ENCODE data around the gene SHH.
A peak's percentile ranks its signal among the peaks of the same experiment; 100 is the strongest.

Gene SHH

DNA sequence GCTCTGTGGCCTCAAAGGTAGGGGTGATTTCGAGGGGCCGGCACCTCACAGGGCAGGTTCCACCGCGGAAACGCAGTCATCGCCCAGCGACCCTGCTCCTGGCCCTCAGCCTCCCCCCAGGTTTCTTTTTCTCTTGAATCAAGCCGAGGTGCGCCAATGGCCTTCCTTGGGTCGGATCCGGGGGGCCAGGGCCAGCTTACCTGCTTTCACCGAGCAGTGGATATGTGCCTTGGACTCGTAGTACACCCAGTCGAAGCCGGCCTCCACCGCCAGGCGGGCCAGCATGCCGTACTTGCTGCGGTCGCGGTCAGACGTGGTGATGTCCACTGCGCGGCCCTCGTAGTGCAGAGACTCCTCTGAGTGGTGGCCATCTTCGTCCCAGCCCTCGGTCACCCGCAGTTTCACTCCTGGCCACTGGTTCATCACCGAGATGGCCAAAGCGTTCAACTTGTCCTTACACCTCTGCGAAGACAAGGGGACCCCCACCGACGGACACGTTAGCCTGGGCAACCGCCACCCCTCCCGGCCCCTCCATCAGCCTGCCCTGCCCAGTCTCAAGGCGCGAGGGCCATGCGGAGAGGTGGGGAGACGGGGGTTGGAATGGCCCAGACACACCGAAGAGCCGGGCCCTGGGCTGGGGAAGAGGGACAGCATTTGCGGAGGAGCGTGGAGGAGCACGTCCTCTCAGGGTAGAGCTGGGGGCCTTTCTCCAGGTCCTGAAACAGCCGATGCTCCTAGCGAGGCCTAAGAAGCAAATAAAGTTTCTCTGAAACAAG is 6.0 kb downstream of the SHH start:
- DNase-seq (ENCODE audit: low read depth, low spot score) = no peak

DNA sequence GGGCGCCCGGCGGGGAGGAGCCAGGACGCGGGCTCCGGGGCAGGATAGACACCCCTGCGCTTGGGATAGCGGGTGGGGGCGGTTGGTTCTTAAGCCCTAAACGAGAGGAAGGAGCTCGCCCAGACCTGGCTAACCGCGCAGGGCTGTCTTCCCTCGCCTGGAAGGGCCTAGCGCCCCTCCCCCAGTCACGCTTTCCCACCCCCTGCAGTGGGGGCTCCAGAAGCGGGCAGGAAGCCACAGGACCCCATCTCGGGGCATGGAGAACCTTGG is 6.5 kb downstream of the SHH start:
- DNase-seq (ENCODE audit: low read depth, low spot score) = no peak

DNA sequence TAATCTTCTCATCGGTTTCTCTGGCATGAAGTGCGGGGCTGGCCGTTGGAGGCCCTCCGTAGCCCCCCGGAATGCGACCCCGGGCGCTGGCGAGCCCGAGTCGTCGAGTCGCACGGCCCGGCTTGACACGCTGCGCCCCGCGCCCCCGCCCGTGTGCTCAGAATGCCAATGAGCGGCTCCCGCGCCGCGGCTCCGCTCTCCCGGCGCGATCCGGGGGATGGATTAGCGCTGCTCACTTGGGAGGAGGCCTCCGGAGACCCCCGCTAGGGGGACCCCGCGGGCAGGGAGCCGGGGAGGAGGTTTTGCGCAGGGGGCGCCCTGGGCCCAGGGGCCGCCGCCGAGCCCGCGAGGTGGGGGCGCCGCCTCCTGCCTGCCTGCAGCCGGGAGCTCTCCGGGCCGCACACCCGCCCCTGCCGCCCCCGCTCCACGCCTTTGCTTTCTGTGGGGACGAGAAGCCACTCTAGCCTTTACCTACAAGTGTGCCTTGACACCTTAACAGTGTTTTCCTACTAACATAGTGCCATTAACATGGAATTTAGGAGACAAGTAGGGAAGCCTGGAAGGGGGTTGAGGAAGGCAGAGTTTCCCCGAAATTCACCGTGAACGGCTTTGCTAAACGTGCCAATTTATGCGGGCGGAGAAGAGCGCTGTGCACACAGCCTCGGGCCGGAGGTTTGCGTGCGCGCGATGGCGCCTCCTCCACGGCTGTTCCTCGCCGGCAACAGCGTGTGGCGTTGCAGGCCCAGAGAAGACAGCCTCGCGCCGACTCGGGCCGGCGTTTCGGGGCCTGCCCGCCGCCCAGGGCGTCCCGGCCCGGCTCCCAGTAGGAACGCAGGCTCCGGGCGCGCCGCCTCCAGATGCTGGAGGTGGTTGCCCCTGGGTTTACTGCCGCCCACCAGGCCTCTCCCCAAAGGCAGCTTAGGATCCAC is 7.1 kb downstream of the SHH start:
- peak; percentile 88 for DNase-seq (ENCODE audit: low read depth, low spot score)

DNA sequence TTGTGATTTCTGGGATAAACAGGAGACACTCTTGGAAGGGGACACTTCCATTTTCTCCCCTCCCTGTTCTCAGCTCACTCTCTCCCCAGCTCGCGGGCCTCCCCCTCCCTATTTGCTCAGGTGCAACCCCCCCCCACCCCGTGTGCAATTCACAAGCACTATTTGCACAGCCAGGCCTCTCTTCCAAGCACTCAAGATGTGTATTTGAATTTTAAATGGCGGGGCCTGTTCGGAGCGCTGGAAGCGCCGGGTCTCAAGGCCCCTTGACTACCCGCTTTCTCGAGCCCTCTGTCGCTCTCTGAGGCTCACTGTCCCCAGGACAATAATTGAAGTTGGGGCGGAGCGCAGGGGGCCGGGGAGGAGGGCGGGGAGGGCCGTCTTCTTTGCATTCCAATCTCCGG is 7.8 kb downstream of the SHH start:
- no peak for DNase-seq (ENCODE audit: low read depth, low spot score)

DNA sequence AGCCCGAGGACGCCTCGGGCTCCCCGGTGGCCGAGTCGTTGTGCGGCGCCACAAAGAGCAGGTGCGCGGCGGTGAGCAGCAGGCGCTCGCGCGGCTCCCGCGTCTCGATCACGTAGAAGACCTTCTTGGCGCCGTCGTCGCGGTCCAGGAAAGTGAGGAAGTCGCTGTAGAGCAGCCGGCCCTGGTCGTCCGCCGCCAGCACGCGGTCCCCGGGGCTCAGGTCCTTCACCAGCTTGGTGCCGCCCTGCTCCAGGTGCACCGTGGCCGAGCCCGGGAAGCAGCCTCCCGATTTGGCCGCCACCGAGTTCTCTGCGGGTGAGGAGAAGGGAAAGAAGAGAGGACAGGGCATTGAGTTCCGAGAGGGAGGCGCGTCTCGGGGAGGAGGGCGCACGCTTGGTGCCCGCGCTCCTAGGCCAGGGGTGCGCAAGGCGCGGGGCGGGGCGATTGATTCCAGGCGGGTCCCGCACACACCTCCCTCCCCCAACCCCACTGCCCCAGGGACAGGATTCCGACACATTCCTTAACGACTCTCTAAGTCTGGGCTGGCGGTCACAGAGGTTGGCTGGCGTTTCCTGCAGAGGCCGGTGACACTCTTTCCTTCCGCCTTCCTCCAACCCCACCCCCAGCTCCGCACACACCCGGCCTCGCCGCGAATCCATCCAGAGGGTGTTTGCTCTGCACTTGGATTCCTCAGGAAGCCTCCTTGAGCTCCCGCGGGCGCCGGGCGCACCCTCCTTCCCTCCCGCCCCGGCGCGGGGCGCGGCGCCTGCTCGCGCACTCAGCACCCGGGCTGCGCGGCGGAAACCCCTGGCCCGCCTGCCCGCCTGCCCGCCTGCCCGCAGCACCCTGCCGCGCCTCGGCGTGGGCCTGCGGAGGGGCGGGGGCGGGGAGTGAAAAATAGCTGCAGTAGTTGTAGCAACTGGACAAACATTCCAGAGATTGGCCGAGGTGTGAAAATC is 8.6 kb downstream of the SHH start:
- peak; percentile 41 for DNase-seq (ENCODE audit: low read depth, low spot score)

DNA sequence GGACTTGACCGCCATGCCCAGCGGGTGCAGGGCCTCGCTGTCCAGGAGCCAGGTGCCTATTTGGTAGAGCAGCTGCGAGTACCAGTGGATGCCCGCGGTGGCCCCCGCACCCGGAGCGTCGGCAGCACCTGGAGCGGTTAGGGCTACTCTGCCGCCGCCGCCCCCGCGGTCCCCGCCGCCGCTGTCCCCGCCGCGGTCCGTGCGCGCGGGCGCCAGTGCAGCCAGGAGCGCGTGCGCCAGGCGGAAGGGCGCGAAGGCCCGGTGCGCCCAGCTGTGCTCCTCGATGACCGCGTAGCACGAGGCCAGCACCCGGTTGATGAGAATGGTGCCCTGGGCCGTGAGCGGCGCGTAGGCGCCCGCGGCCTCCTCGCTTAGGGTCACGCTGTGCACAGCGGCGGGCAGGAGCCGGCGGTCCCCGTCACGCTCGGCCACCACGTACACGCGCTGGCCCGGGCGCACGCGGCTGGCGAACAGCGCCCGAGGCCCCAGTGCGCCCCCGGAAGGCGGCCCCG is 9.3 kb downstream of the SHH start:
- DNase-seq (ENCODE audit: low read depth, low spot score) = no peak

DNA sequence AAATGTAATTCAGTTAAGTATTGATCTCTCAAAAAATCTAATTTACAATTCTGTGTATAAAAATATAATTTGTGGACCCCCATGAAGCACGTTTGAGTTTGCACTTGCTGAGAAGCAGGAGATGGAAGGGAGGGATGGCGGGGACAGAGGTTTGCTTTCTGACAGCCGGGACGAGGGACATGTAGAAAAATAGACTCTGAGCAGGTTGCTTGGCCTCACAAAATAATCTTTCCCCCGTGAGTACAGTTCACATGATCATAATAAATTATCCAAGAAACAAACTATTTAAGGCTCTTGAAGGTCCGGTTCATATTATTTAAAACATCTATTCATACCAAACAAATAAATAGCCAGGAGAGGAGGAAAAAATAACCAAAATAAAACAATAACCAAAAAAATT is 10.0 kb downstream of the SHH start:
- no peak for DNase-seq (ENCODE audit: low read depth, low spot score)

DNA sequence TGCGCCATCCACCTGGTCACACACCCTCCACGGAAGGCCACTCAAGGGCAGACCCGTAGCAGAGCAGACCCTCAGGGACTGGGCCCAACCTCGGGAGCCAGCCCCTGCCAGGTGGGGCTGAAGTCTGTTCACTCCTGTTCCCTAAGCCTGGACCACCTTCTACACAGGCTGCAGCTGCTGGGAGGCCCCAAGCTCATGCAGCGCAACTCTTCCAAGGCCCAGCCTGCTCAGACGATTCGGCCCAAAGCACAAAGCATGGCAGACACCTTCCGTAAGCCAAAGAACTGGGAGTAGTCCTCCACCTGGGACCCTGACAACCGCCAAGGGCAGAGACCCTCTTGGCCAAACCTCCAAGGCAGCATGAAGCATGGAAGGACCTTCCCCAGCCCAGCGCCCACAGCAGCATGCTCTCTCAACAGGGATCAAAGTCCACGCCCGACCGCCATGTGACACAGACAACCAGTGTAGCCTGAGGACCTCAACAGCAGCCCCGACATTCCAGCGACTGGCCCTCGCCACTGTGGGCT is 11.5 kb downstream of the SHH start:
- no peak for DNase-seq (ENCODE audit: low read depth, low spot score)

DNA sequence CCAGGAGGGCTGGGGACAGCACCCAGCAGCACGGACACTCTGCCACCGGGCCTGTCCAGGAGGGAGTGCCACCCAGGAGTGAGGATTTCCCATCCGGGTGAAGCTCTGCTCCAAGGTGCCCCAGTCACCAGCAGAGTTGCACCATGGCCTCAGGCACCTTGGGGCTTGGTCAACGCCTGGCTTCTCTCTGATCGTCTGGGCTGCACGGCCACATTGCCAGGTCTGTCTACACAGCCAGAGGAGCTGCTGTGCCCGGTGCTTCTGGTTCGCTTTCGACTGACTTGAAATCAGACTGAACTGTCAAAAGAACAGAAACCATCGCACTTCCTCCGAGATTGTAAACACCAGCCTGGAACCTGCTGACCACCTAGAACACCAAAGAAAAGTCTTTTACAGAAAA is 12.0 kb downstream of the SHH start:
- no peak for DNase-seq (ENCODE audit: low read depth, low spot score)

DNA sequence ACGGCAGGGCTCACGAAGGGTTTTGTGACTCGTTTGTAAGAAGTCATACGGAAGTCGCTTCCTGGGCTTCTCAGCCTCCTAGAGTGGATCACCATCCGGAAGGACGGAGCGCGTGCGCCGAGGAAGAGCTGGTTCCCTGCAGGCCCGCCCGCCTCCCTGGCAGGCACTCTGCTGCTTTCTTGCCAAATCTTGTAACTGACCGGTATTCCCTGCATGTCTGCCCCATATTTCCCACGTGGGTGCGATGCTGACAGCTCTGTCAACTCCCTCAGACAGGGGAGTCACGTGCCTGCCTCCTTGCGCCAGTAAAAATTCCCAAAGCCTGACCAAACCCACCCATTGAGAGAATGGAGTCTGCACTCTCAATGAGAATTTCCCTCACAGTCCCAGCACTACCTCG is 12.7 kb downstream of the SHH start:
- no peak for DNase-seq (ENCODE audit: low read depth, low spot score)

DNA sequence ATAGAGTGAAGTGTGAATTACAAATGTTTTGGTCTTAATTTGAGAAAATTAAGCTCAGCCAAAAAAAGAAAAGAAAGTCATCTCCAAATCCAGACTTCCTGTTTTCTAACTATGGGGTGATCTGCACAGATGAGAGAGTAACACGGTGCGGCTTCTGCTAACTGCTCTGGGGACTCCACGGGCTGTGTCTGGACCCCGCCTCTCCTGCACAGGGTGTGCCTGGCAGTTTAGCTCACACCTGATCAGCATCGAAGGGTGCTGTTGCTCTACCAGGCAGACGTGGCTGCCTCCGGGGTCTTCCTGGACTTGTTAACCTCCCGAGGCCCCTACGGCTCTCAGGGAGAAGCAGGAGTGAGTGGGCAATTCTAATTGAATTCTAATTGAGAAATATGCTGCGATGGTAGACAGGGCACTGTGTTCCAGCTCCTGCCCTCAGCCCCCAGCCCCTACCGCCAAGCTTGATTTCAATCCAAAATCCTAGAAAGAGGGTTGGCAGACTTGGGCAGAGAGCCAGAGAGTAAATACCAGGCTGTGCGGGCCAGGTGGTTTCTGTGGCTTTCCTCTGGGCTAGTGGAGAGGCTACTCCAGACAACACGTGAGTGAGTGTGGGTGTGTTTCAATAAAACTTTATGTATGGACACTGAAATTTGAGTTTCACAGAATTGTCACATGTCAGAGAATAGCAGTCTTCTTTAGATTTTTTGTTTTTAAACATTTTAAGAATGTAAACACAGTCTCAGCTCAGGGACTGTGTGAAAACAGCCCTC is 13.4 kb downstream of the SHH start:
- no peak for DNase-seq (ENCODE audit: low read depth, low spot score)

DNA sequence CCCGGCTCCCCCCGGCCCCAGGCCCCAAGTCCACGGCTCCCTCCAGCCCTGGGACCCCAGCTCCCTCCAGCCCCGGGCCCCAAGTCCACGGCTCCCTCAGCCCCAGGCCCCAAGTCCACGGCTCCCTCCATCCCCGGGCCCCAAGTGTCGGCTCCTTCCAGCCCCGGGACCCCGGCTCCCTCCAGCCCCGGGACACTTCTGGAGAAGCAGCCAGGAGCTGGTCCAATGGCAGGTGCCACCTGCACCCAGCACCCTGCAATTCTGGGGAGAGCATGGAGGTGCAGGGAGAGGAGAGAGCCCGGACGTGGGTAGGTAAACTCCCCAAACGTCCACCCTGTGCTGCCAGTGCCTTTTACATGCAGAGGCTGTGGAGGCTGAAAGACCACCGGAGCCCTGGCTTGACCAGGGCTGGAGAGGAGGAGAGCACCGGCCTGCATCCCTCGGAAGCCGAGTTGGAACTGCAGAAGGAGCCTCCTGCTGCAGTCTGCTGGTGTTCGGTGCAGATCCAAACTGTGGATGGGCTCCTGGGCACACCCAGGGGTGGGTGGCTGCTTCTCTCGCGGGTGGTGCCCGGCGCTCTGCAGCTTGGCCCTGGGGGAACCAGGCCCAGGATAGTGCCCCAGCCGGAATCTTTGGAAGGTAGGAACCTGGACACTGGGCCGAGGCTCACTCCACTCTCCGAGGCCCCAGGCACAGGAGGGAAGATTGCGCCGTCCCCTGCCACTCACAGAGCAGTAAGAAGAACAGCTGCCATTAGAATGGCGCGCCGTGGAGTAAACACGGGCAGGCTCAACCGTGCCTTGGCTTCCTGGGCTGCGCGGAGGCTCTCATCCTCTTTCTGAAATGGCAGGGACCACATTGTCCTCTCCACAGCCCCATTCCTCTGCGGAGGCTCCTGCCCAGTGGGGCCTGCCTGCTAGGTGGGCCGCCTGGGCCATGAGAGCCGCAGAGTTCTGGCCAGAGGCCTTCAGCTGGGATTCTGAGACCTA is 14.7 kb downstream of the SHH start:
- DNase-seq (ENCODE audit: low read depth, low spot score) = no peak

DNA sequence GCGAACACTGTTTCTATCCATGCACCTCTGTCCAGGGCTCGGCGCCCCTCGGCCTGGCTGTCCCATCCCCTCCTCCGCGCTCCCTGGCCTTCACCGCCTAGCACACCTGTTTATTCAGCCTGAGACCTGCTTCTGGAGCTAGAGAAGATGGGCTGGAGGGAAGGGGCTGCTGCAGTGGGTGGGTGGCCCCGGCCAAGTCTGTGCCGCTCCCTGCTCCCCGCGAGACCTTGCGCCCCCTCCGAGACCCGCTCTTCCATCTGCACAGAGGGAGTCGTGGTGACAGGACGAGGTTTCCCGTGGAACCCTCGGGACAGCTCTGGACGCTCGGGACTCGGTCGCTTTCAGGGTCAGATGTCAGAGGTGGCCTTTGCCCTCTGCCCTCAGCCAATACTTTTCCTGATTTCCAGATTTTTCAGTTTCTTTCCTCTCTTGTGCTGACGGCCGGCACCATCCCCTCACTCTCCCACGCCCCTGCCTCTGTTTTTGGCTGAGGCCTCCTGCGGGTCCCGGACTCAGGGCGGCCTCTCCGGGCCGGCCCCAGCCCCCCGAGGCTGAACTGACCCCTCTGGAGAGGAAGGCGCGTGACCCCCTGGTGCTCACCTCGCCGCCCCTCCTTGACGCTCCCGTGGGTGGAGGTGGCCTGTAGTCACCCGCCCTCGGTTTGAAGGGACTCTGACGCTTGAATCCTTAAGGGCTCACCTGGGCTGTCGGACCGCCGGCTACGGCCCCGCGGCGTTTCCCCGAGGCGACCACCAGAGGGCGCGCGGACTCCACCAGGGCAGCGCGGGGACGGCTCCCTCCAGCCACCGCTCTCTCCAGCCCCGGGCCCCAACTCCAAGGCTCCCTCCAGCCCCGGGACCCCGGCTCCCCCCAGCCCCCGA is 15.6 kb downstream of the SHH start:
- peak; percentile 74 for DNase-seq (ENCODE audit: low read depth, low spot score)

DNA sequence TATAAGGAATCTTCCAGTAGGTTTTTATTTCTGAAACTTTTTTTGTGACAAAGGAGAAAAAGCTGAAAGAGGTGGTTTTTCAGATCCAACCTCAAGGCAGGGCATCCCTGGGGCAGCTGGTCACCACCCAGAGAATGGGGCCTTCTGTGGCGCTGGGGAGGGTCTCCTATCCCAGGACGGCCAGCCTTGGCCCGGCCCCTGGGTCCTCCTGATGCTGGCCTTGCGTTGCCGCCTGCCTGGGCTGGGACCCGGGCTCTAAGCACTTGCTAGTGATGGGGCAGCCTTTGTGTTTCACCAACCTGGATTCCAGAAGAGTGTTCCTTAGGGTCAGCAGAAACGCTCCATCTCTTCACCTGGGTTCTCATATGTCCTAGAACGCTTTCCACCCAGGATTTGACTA is 16.3 kb downstream of the SHH start:
- no peak for DNase-seq (ENCODE audit: low read depth, low spot score)

DNA sequence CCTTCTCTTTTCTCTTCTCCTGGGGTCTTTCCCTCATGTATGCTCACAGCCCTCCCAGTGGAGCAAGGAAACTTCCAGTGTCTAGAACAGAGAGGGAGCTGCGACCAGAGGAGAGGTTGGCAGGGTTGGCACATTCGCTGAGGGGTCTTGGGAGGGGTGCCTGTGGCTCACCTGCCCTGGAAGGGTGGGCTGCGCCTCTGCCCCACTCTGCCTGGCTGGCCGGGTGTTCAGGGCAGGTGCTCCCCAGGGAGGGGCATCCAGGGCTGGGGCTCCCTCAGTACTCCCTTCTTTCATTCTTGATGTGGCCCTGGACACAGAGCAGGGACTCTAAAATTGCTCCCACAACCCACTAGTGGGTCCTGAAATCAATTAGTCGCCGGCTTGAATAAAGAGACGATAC is 16.9 kb downstream of the SHH start:
- no peak for DNase-seq (ENCODE audit: low read depth, low spot score)

DNA sequence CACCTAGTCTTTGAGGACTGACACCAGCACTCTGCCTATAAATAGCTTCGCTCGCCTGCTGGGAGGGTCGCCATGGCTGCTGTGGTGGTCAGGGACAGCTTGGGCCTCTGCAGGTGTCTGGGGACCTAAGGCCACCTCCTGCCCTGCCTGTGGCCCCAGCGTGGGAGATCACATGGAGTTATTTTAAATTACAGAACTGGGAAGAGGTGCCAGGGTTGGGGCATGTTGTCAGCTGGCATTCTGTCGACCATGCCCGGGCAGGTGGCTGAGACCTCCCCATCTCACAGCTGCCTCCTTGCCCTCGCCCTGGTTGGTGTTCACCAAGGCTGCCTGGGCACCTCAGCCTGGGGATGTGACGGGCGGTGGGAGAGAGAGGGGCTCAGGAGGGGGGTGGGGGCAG is 18.1 kb downstream of the SHH start:
- no peak for DNase-seq (ENCODE audit: low read depth, low spot score)

DNA sequence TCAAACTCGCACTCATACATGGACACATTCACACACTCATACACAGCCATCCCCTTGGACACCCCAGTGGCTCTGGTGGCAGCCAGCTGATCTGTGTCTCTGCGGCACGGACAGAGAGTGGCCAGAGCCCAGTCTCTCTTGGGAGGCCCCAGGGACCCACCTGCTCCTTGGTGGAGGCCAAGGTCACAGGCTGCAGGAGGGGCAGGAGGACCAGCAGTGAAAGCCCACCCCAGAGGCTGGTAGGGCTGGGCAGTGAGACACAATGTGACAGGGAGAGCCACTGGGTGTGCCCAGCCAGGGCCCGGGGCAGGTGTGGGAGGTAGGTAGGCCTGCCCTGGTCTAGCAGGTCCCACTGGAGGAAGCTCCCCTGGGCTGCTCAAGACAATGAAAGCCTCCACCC is 18.5 kb downstream of the SHH start:
- DNase-seq (ENCODE audit: low read depth, low spot score) = no peak

DNA sequence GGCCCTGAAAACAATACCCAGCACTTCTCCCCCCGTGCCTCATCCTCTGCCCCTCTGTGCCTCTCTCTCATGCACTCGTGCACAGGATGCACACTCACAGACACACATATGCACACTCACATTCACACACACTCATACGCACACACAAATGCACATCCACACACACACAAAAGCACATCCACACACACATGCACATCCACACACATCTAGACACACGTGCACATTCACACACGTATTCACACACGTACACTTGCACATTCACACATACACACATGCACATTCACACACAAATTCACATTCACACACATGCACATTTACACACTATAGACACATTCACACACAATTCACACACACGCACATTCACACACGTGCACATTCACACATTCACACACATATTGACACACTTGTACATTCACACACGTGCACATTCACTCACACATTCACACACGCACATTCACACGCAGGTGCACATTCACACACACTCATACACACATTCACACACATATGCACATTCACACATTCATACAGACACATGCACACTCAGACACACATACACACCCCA is 19.2 kb downstream of the SHH start:
- DNase-seq (ENCODE audit: low read depth, low spot score) = no peak

Measured in astrocyte of the hippocampus (primary cell).